ENCODE data around the gene MEIOB. TPM values are rescaled to one million over a fixed set of nuclear protein-coding genes. Genes with fewer than 3 reads are reported as not detected.

Gene MEIOB
- total RNA-seq, 1 experiment from 2014 or later: 1.4 TPM

- Mint-ChIP-seq H3K4me1 (peaks cover 15% of the 10 kb centered on the region), H3K36me3 (no peaks in the 10 kb centered on the region), H3K4me3 (no peak overlapping the region), H3K9me3 (no peaks in the 10 kb centered on the region), H3K27me3 (ENCODE audit: low read depth) (peaks cover 3% of the 10 kb centered on the region), H3K27ac (no peak overlapping the region)
- ChIA-PET POLR2A (no interaction called here), CTCF (no interaction called here)
- TF ChIP-seq NFE2L1 (CRISPR knock-in tag; IDR thresholded peaks at IDR 0.05) (no peak), RELA (CRISPR knock-in tag; IDR thresholded peaks at IDR 0.05; ENCODE audit: borderline replicate concordance) (no peak), TP53 (CRISPR knock-in tag; IDR thresholded peaks at IDR 0.05) (no peak), ZNF425 (CRISPR knock-in tag; conservative IDR thresholded peaks at IDR 0.05) (no peak), FOXP4 (CRISPR knock-in tag; IDR thresholded peaks at IDR 0.05) (no peak), IRF2 (CRISPR knock-in tag; IDR thresholded peaks at IDR 0.05; ENCODE audit: borderline replicate concordance, low read depth) (no peak), SP1 (CRISPR knock-in tag; conservative IDR thresholded peaks at IDR 0.05) (no peak), TEAD4 (CRISPR knock-in tag; IDR thresholded peaks at IDR 0.05) (no peak), AFF4 (CRISPR knock-in tag; IDR thresholded peaks at IDR 0.05; ENCODE audit: borderline replicate concordance) (no peak), KAT7 (CRISPR knock-in tag; IDR thresholded peaks at IDR 0.05; ENCODE audit: borderline replicate concordance) (no peak), OVOL2 (CRISPR knock-in tag; IDR thresholded peaks at IDR 0.05; ENCODE audit: borderline replicate concordance) (no peak), NR2C2 (CRISPR knock-in tag; IDR thresholded peaks at IDR 0.05) (no peak), ETV6 (CRISPR knock-in tag; IDR thresholded peaks at IDR 0.05) (no peak), NR3C1 (CRISPR knock-in tag; conservative IDR thresholded peaks at IDR 0.05; ENCODE audit: low read depth) (no peak), ZNF232 (CRISPR knock-in tag; IDR thresholded peaks at IDR 0.05) (no peak), JUN (CRISPR knock-in tag; IDR thresholded peaks at IDR 0.05) (no peak), TEAD1 (CRISPR knock-in tag; IDR thresholded peaks at IDR 0.05) (no peak), GABPB1 (CRISPR knock-in tag; IDR thresholded peaks at IDR 0.05) (no peak)
- DNase-seq (ENCODE audit: low spot score) (no peak), ATAC-seq (no peak)
Measured at GRCh38 chr16:1831186-1832075, 40.5 kb downstream of the MEIOB start.

GRCh38 chr16:1830213-1830612 is 41.8 kb downstream of the MEIOB start:
- ChIA-PET POLR2A (no interaction called here), CTCF (interaction anchor here (0.9 to 1.6 kb wide), 2 partner anchors 102 to 111 kb away, joined by 3 read pairs; no protein-coding TSS in a partner anchor)
- peaks cover 2% of the 10 kb centered on the region for H3K27me3 Mint-ChIP-seq (ENCODE audit: low read depth)
- no peak overlapping the region for H3K27ac Mint-ChIP-seq
- no peak overlapping the region for H3K4me3 Mint-ChIP-seq
- no peak for ATAC-seq
- H3K36me3 Mint-ChIP-seq: no peaks in the 10 kb centered on the region
- H3K9me3 Mint-ChIP-seq: no peaks in the 10 kb centered on the region
- peaks cover 15% of the 10 kb centered on the region for H3K4me1 Mint-ChIP-seq
- TF ChIP-seq E2F4 (CRISPR knock-in tag; IDR thresholded peaks at IDR 0.05; ENCODE audit: borderline replicate concordance, low read depth) (no peak), PRDM15 (CRISPR knock-in tag; IDR thresholded peaks at IDR 0.05) (no peak), MXD4 (CRISPR knock-in tag; IDR thresholded peaks at IDR 0.05; ENCODE audit: borderline replicate concordance) (no peak), TCF7 (CRISPR knock-in tag; IDR thresholded peaks at IDR 0.05; ENCODE audit: low read depth) (no peak), NR2C2 (CRISPR knock-in tag; IDR thresholded peaks at IDR 0.05) (no peak), NFE2L1 (CRISPR knock-in tag; IDR thresholded peaks at IDR 0.05) (no peak), ESRRA (CRISPR knock-in tag; IDR thresholded peaks at IDR 0.05; ENCODE audit: borderline replicate concordance) (no peak)
- DNase-seq (ENCODE audit: low spot score): no peak
